GM03348 (cell line): ENCODE results near the gene USP1.

ENCODE experiments used
- DNase-seq: peaks from one replicate; pipeline ENCODE4 v3.0.0; 2012; ENCODE audit warnings: low spot score

Gene USP1

DNA sequence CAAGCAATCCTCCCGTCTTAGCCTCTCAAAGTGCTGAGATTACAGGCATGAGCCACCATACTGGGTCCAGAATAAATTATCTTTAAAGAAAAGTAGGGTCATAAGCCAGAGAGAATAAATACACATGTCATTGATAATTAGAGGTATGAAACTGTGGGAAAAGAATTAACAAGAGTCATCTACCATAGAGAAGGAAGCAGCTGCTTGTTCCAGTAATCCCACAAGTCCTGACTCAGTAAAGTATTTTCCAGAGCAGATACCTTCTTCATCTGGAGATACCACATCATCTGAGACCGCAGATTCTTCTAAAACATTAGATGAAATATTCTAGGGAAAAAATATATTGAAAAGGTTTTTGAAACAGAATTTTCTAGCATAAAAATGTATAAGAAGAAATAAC, 55.7 kb downstream of the USP1 start:
- no peak for DNase-seq

DNA sequence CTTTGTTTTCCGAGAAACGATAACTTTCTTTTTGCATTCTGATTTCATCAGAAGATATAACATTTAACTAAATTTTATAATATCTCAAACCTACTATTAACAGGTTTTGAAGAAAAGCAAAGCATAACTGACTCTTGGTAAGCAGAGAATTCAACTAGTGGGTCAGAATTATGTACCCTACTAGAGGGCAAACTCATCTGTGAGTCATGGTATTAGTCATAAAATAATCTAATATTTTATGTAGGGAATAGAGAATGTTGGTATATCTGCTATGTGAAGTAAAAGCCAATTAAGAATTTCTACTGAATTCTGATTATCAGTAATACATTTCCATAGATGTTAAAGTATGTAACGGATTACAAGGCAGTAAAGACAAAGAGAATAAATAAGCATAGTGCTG, 56.8 kb downstream of the USP1 start:
- DNase-seq: no peak

DNA sequence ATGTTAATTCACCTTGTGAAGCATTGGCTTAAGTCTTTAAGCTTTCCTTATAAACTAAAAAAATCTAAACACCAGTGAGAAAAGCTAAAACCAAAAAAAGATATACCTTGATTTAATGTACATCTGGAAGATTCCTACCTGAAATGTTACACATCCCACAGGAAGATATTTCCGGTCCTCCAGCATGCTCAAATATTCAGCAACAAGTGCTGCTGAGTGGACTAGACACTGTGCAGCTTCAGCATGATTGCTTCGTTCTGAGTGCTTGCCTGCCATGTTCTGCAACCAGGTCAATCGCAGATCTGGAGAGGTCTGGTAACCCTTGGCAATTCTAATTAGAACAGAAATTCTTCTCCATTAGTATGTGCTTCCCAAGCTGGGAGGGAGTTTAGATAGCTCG, 57.3 kb downstream of the USP1 start:
- no peak for DNase-seq

DNA sequence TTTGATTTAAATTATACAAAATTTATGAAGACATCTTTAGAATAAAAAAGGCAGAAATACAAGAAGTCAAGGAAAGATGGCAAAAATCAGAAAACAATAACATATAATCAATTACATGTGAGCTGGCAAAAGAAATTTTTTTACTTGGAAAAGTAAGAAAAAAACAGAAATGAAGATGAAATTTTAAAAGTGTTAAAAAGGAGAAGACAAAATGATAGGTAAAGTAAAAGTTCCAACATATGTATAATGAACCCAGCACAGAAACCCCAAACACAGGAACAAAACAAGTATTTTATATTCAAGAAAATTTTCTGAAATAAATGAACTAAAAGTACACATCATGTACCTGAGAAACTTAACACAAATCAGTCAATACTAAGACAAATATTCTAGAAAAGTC, 63.4 kb downstream of the USP1 start:
- DNase-seq: no peak
